LNCAP (cell line): ENCODE results near the gene F8A2.
"Not testable (repeated sequence)": the region's sequence is repeated elsewhere in the genome, so short reads cannot be mapped to it uniquely, and the experiment has no call there.

Source experiments
- CTCF ChIP-seq: fragments of 450-650 bp; IDR thresholded peaks from 2 replicates; pipeline ENCODE4 v1.5.1; 2017; ENCODE audit warnings: mild to moderate bottlenecking

F8A2 gene

GRCh38 chrX:155381843-155382528 lies at the start of gene F8A2:
Gene F8A2 (plus strand): TSS chrX:155382095. CDS start chrX:155382115, 20 bp downstream.
- TF ChIP-seq CTCF = not testable (repeated sequence)

- TF ChIP-seq CTCF = no peak
Measured at GRCh38 chrX:155333544-155334100, 48.3 kb upstream of the F8A2 start.

- TF ChIP-seq CTCF = no peak
Measured at GRCh38 chrX:155334486-155335336, 47.2 kb upstream of the F8A2 start, which contains the start of gene CLIC2. Gene CLIC2 (minus strand): TSS chrX:155334614. CDS start chrX:155334427, 187 bp downstream.

GRCh38 chrX:155389634-155390033 lies 7.7 kb downstream of the F8A2 start:
- TF ChIP-seq CTCF = no peak

GRCh38 chrX:155406429-155406828 lies 24.5 kb downstream of the F8A2 start:
- TF ChIP-seq CTCF = no peak

- TF ChIP-seq CTCF = no peak
Measured at GRCh38 chrX:155417769-155418168, 35.9 kb downstream of the F8A2 start.
